Ishikawa (cell line): ENCODE measurements around the gene SLIT3.

Experiments
- CEBPB ChIP-seq: IDR thresholded peaks from 2 replicates; pipeline ENCODE4 v1.6.1; 2012
- EGR1 ChIP-seq: IDR thresholded peaks from 2 replicates; pipeline ENCODE4 v1.6.1; 2012
- REST ChIP-seq: IDR thresholded peaks from 2 replicates; pipeline ENCODE4 v1.6.1; 2012; ENCODE audit warnings: low read depth, mild to moderate bottlenecking
- YY1 ChIP-seq: IDR thresholded peaks from 2 replicates; pipeline ENCODE4 v1.6.1; 2012; ENCODE audit warnings: low read depth
- TF ChIP-seq, protein P1 (sequence below): IDR thresholded peaks from 2 replicates; pipeline ENCODE4 v1.6.1; 2012

GRCh38 chr5:168788107-168788506 lies 512.8 kb downstream of the SLIT3 start:
- TF ChIP-seq EGR1 (no peak), YY1 (no peak), CEBPB (no peak), REST (no peak)
- TF ChIP-seq, protein P1, sequence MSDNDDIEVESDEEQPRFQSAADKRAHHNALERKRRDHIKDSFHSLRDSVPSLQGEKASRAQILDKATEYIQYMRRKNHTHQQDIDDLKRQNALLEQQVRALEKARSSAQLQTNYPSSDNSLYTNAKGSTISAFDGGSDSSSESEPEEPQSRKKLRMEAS: no peak
